Neuron (in vitro differentiated cells): ENCODE results near the gene KCNIP4.

Experiments used
- H2AFZ ChIP-seq: one replicate; pipeline ENCODE4 v1.6.1; 2013; ENCODE audit warnings: low read depth, mild to moderate bottlenecking, inconsistent platforms, low read length, moderate library complexity
- H3K27me3 ChIP-seq: one replicate; pipeline ENCODE4 v1.6.1; 2013; ENCODE audit warnings: low read length; ENCODE audit not compliant: insufficient read depth
- H3K36me3 ChIP-seq: one replicate; pipeline ENCODE4 v1.6.1; 2013; ENCODE audit warnings: low read length; ENCODE audit not compliant: insufficient read depth
- H3K4me1 ChIP-seq: one replicate; pipeline ENCODE4 v1.6.1; 2013; ENCODE audit warnings: low read length; ENCODE audit not compliant: insufficient read depth
- H3K4me3 ChIP-seq: 2 replicates; pipeline ENCODE4 v1.5.1; 2013; ENCODE audit warnings: mild to moderate bottlenecking, low read length, moderate library complexity
- H3K9me3 ChIP-seq: one replicate; pipeline ENCODE4 v1.6.1; 2013; ENCODE audit warnings: low read length

The KCNIP4 gene

DNA sequence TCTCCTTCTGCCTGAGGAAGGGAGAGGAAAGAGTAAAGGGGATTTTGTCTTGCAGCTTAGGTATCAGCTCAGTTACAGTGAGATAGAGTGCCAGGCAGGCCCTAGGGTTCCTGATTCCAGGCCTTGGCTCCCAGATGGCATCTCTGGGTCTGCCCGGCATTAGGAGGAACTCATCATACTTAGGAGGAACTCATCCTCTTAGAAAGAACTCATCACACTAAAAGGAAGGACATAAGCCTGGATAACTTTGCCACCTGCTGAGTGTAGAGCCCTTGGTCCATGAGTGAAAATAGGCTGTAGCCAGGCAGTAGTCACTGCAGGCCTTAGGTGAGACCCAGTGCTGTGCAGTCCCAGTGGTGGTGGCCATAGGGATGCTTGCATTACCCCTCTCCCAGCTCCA is 881.2 kb downstream of the KCNIP4 start:
- no peak overlapping the region for H3K4me3 ChIP-seq

DNA sequence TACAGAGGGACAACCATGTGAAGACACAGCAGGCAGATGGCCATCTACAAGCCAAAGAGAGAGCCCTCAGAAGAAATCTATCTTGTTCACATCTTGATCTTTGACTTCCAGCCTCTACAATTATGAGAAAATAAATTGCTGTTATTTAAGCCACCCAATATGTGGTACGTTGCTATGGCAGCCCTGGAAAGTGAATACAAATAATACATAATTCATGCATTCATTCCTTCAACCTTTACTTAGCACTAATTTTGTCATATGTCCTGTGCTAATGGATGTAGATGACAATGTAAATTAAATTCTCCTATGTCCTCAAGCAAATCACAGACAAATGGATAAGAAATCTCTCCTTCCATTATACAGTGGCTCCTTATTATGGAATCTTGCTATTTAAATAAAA is 886.7 kb downstream of the KCNIP4 start:
- Histone ChIP-seq H3K9me3 (peaks cover 3% of the 10 kb centered on the region), H3K4me1 (peaks cover 4% of the 10 kb centered on the region), H3K27me3 (peaks cover 2% of the 10 kb centered on the region), H3K4me3 (no peak overlapping the region), H3K36me3 (no peaks in the 10 kb centered on the region), H2AFZ (no peak overlapping the region)

More for the DNA sequence above, 881.2 kb downstream of the KCNIP4 start:
- H3K36me3 ChIP-seq = no peaks in the 10 kb centered on the region
- no peaks in the 10 kb centered on the region for H3K4me1 ChIP-seq
- H3K9me3 ChIP-seq = no peaks in the 10 kb centered on the region
- H2AFZ ChIP-seq = no peak overlapping the region
- no peaks in the 10 kb centered on the region for H3K27me3 ChIP-seq

DNA sequence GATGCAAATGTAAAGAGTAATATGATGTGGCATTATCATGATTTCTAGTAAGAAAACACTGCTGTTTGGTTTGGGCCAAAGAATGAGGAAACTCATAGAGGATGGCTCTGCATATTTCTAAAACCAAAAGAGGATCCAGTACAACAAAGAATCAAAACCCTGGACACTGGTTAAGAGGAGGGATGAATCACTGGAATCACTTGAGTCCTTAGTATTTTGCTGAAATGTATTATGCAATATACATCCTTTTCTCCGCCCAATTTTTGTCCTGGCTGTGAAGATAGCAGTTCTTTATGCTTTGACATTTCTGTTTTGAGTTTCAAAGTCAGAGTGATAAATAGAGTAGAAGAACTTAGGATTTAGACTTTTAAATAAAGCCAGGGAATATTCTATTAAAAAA is 902.4 kb downstream of the KCNIP4 start:
- Histone ChIP-seq H3K27me3 (no peaks in the 10 kb centered on the region), H3K4me1 (peaks cover 6% of the 10 kb centered on the region), H3K4me3 (no peak overlapping the region), H3K36me3 (no peaks in the 10 kb centered on the region), H3K9me3 (no peaks in the 10 kb centered on the region), H2AFZ (no peak overlapping the region)

DNA sequence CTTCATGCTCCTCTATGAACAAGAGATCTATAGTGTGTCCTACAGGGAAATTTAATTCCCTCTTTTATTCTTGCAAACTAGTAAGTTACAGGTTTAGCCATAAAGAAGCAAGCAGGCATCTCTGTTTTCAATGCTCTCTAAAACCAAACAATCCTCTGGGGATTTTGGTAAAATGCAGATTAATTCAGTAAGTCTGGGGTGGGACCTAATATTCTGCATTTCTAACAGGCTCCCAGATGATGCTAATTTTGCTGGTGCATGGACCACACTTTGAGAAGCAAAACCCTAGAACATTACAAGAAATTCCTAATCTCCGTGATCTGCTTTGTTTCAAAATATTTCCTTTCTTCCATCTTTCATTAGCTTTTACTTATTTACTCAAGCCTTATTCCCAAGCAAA is 903.5 kb downstream of the KCNIP4 start:
- Histone ChIP-seq H3K4me3 (no peak overlapping the region), H3K36me3 (no peaks in the 10 kb centered on the region), H3K27me3 (no peaks in the 10 kb centered on the region), H3K9me3 (no peaks in the 10 kb centered on the region), H3K4me1 (no peaks in the 10 kb centered on the region), H2AFZ (no peak overlapping the region)

DNA sequence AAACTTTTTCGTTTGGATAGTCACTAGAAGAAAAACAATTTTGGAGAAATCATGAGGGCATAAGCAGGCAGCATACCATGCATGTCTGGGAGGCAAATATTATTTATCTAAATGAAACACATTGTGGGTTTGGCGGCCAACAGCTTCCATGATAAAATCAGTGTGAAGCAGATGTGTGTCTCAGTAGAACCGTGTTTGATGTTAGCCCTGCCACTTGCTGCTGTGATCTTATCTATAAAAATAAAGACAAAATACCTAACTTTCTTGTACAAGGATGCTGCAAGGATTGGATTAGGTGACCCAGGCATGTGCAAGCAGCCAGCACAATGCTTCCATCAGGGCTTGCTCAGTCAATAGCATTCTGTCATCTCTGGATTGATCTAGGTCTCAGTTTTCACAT is 906.9 kb downstream of the KCNIP4 start:
- Histone ChIP-seq H3K4me3 (no peak overlapping the region), H3K27me3 (no peaks in the 10 kb centered on the region), H3K36me3 (no peaks in the 10 kb centered on the region), H3K4me1 (no peaks in the 10 kb centered on the region), H3K9me3 (no peaks in the 10 kb centered on the region), H2AFZ (no peak overlapping the region)

DNA sequence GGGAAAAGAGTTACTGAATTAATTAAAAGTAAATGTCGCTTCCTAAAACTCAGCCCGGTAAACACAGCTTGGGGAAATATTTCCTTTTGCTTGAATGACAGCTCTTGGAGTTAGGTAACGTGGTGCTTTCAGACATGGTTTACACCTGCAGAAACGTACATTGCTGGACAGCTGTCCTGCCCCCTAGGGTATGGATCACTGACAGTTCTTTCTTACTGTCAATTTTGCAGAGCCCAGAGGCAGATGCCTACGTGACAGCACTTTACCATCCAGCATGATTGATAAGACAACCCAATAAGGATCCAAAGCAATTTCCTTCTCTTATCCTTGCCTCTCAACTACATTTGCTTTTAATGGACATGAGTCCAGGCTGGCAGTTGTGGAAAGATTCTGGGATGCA is 913.8 kb downstream of the KCNIP4 start:
- Histone ChIP-seq H3K27me3 (no peaks in the 10 kb centered on the region), H3K9me3 (peaks cover 3% of the 10 kb centered on the region), H3K4me3 (no peak overlapping the region), H2AFZ (no peak overlapping the region), H3K4me1 (peaks cover 4% of the 10 kb centered on the region), H3K36me3 (no peaks in the 10 kb centered on the region)

DNA sequence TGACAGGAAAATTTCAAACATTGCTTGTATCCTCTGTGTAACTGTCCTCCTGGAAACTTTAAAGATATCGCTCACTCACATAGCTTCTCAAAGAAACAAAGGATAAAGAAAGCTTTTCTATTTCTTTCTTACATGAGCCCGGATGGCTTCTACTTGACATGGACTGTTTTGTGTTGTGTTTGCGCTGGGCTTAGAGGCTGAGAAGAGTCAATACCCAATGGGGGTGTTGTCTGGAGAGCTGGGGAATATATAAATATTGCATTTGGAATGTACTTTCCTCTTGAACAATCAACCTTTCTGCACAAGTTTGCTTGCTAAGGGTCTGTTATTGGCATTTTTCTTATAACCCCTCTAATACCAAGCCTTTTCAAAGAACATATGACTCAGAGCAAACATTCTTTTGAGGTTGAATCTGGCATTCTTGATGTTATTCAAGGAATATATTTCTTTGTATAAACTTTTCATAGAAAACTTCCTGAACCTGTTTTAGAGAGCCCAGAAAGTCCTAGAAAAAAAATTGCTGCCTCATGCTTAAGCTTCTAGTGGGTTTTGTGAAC is 916.4 kb downstream of the KCNIP4 start:
- H2AFZ ChIP-seq = no peak overlapping the region

DNA sequence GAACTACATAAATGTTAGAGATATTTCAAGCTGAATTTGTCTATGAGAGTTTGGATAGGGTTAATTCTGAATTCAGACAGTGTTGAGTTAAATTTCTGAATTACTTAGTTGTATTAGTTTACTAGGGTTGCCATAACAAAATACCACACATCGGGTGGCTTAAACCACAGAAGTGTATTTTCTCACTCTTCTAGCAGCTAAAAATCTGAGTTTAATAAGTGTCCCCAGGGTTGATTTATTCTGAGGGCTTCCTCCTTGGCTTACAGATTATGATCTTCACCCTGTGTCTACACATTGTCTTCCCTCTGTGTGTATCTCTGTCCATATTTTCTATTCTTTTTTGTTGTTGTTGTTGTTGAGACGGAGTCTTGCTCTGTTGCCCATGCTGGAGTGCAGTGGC is 929.8 kb downstream of the KCNIP4 start:
- H3K4me3 ChIP-seq = no peak overlapping the region
- H3K9me3 ChIP-seq = peaks cover 2% of the 10 kb centered on the region
- no peaks in the 10 kb centered on the region for H3K27me3 ChIP-seq
- H3K36me3 ChIP-seq = no peaks in the 10 kb centered on the region
- no peaks in the 10 kb centered on the region for H3K4me1 ChIP-seq
- H2AFZ ChIP-seq = no peak overlapping the region

More for the DNA sequence above, 916.4 kb downstream of the KCNIP4 start:
- Histone ChIP-seq H3K27me3 (no peaks in the 10 kb centered on the region), H3K4me1 (peaks cover 4% of the 10 kb centered on the region), H3K9me3 (peaks cover 4% of the 10 kb centered on the region), H3K36me3 (no peaks in the 10 kb centered on the region), H3K4me3 (no peak overlapping the region)

DNA sequence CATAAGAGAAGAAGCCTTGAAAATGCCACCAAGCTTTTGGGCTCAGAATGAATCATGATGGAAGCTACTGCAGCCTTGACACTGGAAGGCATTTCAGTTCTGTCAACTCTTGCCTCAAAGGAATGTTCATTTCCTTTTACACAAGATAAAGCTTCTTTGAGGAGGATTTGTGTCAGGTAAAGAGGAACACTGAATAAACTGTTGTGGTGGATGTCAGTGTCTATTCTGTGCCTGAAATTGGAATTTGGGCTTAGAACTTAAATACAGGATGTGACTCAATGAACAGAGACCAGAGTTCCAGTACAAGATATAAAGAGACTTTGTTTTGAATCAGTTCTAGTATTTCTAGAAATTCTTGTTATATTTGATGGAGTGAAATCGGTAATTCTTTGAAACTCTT is 935.1 kb downstream of the KCNIP4 start:
- H3K4me3 ChIP-seq = no peak overlapping the region

DNA sequence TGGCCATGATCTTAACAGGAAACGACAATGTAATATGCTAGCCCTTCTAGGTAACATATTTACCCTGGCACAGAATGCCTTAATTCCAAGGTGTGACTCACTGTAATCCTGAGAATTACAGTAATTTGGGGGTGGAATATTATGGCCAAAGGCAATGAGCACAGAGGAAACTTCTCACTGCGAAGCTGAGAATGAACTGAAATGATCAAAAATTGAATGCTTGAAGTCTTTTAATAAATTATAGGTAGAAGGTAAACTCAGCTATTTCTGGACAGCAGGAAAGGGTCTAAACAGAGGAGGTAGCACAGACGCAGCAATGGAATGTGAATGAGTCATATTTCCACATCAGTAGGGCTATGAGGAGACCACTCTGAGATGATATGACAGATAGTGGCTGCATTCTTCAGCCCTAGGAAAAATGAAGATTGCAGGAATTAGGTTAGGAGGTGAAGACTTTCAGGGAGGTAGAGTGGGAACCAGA is 935.7 kb downstream of the KCNIP4 start:
- Histone ChIP-seq H3K4me3 (no peak overlapping the region), H3K36me3 (no peaks in the 10 kb centered on the region), H3K9me3 (peaks cover 2% of the 10 kb centered on the region), H2AFZ (no peak overlapping the region), H3K27me3 (no peaks in the 10 kb centered on the region), H3K4me1 (peaks cover 10% of the 10 kb centered on the region)

More for the DNA sequence above, 935.1 kb downstream of the KCNIP4 start:
- Histone ChIP-seq H3K27me3 (no peaks in the 10 kb centered on the region), H3K36me3 (no peaks in the 10 kb centered on the region), H3K4me1 (peaks cover 10% of the 10 kb centered on the region), H3K9me3 (peaks cover 2% of the 10 kb centered on the region), H2AFZ (no peak overlapping the region)

DNA sequence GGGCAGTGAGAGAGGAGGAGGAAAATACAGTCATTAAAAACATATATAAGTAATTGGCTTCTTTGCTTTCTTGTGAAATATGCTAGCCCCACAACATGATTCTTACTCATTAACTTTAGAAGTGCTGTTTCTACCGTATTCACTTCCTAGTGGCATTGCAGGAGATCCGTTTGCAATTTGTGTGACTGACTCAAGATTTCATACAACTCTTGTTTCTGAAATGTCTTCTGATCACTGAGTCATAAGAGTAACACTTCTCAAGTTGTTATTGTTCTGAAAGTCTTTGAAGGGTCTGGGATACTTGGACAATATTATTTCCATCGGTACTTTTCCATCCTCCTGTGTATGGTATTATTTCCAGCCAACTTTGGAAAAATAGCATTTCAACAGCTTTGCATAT is 937.5 kb downstream of the KCNIP4 start:
- no peaks in the 10 kb centered on the region for H3K36me3 ChIP-seq
- no peak overlapping the region for H2AFZ ChIP-seq
- peaks cover 10% of the 10 kb centered on the region for H3K4me1 ChIP-seq
- no peaks in the 10 kb centered on the region for H3K27me3 ChIP-seq
- no peaks in the 10 kb centered on the region for H3K9me3 ChIP-seq
- H3K4me3 ChIP-seq = no peak overlapping the region

- no peaks in the 10 kb centered on the region for H3K9me3 ChIP-seq
- H2AFZ ChIP-seq = no peak overlapping the region
- H3K4me3 ChIP-seq = no peak overlapping the region
These were observed 938.6 kb downstream of the KCNIP4 start for GRCh38 chr4:21009956-21010355.

DNA sequence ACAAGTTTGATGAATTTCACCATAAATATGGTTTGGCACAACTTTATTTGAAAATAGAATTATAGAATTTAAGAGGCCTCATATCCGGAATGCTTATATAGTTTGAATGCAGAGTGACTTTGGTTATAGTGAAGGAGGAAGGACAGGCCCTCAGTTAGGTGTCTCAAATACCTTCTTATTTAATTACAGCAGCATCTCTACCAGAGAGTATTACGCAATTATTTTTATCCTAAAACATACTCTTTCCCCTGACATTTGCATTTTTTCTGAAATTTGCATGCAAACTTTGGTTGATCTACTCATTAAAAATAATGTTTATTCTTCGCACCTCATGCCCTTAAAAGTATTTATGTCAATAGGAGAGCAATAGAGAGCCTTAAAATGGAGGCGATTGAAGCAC is 942.9 kb downstream of the KCNIP4 start:
- H3K9me3 ChIP-seq = no peaks in the 10 kb centered on the region
- no peak overlapping the region for H2AFZ ChIP-seq

More at GRCh38 chr4:21009956-21010355, 938.6 kb downstream of the KCNIP4 start:
- H3K36me3 ChIP-seq = no peaks in the 10 kb centered on the region
- no peaks in the 10 kb centered on the region for H3K27me3 ChIP-seq
- peaks cover 10% of the 10 kb centered on the region for H3K4me1 ChIP-seq

GRCh38 chr4:21002976-21003375 is 945.6 kb downstream of the KCNIP4 start:
- Histone ChIP-seq H3K9me3 (no peaks in the 10 kb centered on the region), H3K4me1 (no peaks in the 10 kb centered on the region), H3K27me3 (no peaks in the 10 kb centered on the region), H3K36me3 (no peaks in the 10 kb centered on the region), H2AFZ (no peak overlapping the region), H3K4me3 (no peak overlapping the region)

More for the DNA sequence above, 942.9 kb downstream of the KCNIP4 start:
- H3K4me1 ChIP-seq = peaks cover 10% of the 10 kb centered on the region
- H3K4me3 ChIP-seq = no peak overlapping the region
- H3K36me3 ChIP-seq = no peaks in the 10 kb centered on the region
- no peaks in the 10 kb centered on the region for H3K27me3 ChIP-seq
